GM12878 (cell line): ENCODE results near the gene MPHOSPH9. TPM values are rescaled to one million over a fixed set of nuclear protein-coding genes. Genes with fewer than 3 reads are reported as not detected.

Source experiments
- ATAC-seq: fragments of 200-7000 bp; cut with Tn5 transposase; 3 replicates; pipeline ENCODE4 v1.9.1; 2020; ENCODE audit warnings: mild to moderate bottlenecking, moderate library complexity
- BruUV-seq: library from RNA; stranded (reverse); fragments of 400-500 nt; replicated peaks from 2 replicates; lab custom pipeline; 2021; lab: Mats Ljungman, UMichigan
- CTCF ChIA-PET: fragments of 300-600 bp; sonication (Branson Sonifier 250); formaldehyde crosslinking; extraction: SDS; loops from one replicate; lab custom pipeline; 2021; ENCODE audit warnings: inconsistent platforms; lab: Yijun Ruan, JAX
- POLR2A ChIA-PET: fragments of 350-600 bp; formaldehyde crosslinking; extraction: SDS; loops from one replicate; lab custom pipeline; 2021; ENCODE audit warnings: inconsistent platforms; lab: Charles Lee
- RAD21 ChIA-PET: fragments of 300-600 bp; sonication (Branson Sonifier 250); formaldehyde crosslinking; loops from one replicate; lab custom pipeline; 2023; ENCODE audit warnings: antibody characterized with exemption; ENCODE audit not compliant: unreplicated experiment; lab: Charles Lee
- SMC1A ChIA-PET: fragments of 300-600 bp; sonication (Branson Sonifier 250); formaldehyde crosslinking; loops from one replicate; lab custom pipeline; 2023; ENCODE audit not compliant: unreplicated experiment, uncharacterized antibody; lab: Charles Lee
- DNase-seq: peaks from one replicate; pipeline ENCODE4 v3.0.0-alpha.2; 2011; ENCODE audit warnings: low read depth, low spot score
- FAIRE-seq: peaks from 3 replicates; lab custom pipeline; 2011; peaks lifted over from hg19 to GRCh38; lab: Jason Lieb, UNC
- H2AFZ ChIP-seq: 2 replicates; pipeline ENCODE4 v1.6.0; 2011; ENCODE audit warnings: low read depth, low read length, control low read depth; ENCODE audit not compliant: control insufficient read depth
- H3K27ac ChIP-seq: 2 replicates; pipeline ENCODE4 v1.5.1; 2011; ENCODE audit warnings: control low read depth; ENCODE audit not compliant: control insufficient read depth, insufficient read depth
- H3K27me3 ChIP-seq, 2 experiments: replicated peaks in 1 of 2; 2 replicates each; pipeline versions ENCODE4 v1.6.0 to v1.6.1; 2011; ENCODE audit warnings: low read length in 1 of 2; ENCODE audit not compliant: control insufficient read depth in 2 of 2, insufficient read depth in 2 of 2
- H3K36me3 ChIP-seq, 2 experiments: 2 replicates each; pipeline ENCODE4 v1.5.1; 2011; ENCODE audit warnings: low read length in 1 of 2; ENCODE audit not compliant: control insufficient read depth in 2 of 2, insufficient read depth in 2 of 2
- H3K4me1 ChIP-seq: 2 replicates; pipeline ENCODE4 v1.6.1; 2011; ENCODE audit warnings: mild to moderate bottlenecking, low read length, moderate library complexity, mixed read lengths; ENCODE audit not compliant: control insufficient read depth, insufficient read depth
- H3K4me2 ChIP-seq: 2 replicates; pipeline ENCODE4 v1.6.0; 2011; ENCODE audit warnings: control low read depth; ENCODE audit not compliant: control insufficient read depth, insufficient read depth
- H3K4me3 ChIP-seq: fragments of 200-600 bp; sonication (generic); 2 replicates; pipeline ENCODE4 v1.5.1; 2016
- H3K79me2 ChIP-seq: 2 replicates; pipeline ENCODE4 v1.6.0; 2011; ENCODE audit warnings: low read length; ENCODE audit not compliant: control insufficient read depth, insufficient read depth
- H3K9ac ChIP-seq: 2 replicates; pipeline ENCODE4 v1.8.0; 2011; ENCODE audit warnings: low read length, control low read depth, mixed read lengths; ENCODE audit not compliant: control insufficient read depth, insufficient read depth
- H3K9me3 ChIP-seq: replicated peaks from 3 replicates; pipeline ENCODE4 v1.5.1; 2011; ENCODE audit warnings: mild to moderate bottlenecking, low read length; ENCODE audit not compliant: control insufficient read depth, insufficient read depth
- H4K20me1 ChIP-seq: 2 replicates; pipeline ENCODE4 v1.6.0; 2011; ENCODE audit not compliant: control insufficient read depth, insufficient read depth
- BHLHE40 ChIP-seq, 2 experiments: fragments of 450-650 bp in 1 of 2; IDR thresholded peaks; 2 replicates each; pipeline ENCODE4 v1.6.1; 2011 to 2017; ENCODE audit warnings: low read depth in 2 of 2, borderline replicate concordance in 1 of 2, improper control_type of control experiment in 1 of 2, low read length in 1 of 2, mild to moderate bottlenecking in 1 of 2
- BMI1 ChIP-seq: fragments of 450-650 bp; IDR thresholded peaks from 2 replicates; pipeline ENCODE4 v1.6.1; 2016; ENCODE audit warnings: mild to moderate bottlenecking, moderate library complexity, borderline replicate concordance
- BRCA1 ChIP-seq: IDR thresholded peaks from 2 replicates; pipeline ENCODE4 v1.6.1; 2011; ENCODE audit warnings: low read depth, low read length, improper control_type of control experiment
- EGR1 ChIP-seq, 2 experiments: IDR thresholded peaks; 1 replicate in 1 of 2; 2 replicates in 1 of 2; pipeline ENCODE4 v1.6.1; 2011 to 2012; ENCODE audit warnings: low read depth in 2 of 2, low read length in 2 of 2, borderline replicate concordance in 1 of 2, mild to moderate bottlenecking in 1 of 2, moderate library complexity in 1 of 2
- IKZF1 ChIP-seq: fragments of 450-650 bp; conservative IDR thresholded peaks from 2 replicates; pipeline ENCODE4 v1.6.1; 2017; ENCODE audit warnings: antibody characterized with exemption, mild to moderate bottlenecking
- IRF3 ChIP-seq: fragments of 450-650 bp; IDR thresholded peaks from 2 replicates; pipeline ENCODE4 v1.6.1; 2014; ENCODE audit warnings: mild to moderate bottlenecking
- RAD51 ChIP-seq: fragments of 450-650 bp; IDR thresholded peaks from 2 replicates; pipeline ENCODE4 v1.6.1; 2016; ENCODE audit warnings: moderate library complexity, mild to moderate bottlenecking, inconsistent platforms
- USF1 ChIP-seq: IDR thresholded peaks from 2 replicates; pipeline ENCODE4 v1.6.1; 2011; ENCODE audit warnings: borderline replicate concordance, low read depth, mild to moderate bottlenecking, moderate library complexity, mixed read lengths, low read length; ENCODE audit not compliant: insufficient read depth; ENCODE audit errors: extremely low read length
- WGBS: methylation state at CpG from one replicate; pipeline ENCODE4 v1.1.6; 2016; ENCODE audit warnings: low lambda C conversion rate; ENCODE audit not compliant: insufficient replicate concordance, insufficient coverage; ENCODE audit errors: missing lambda C conversion rate; 5-methylcytosine and 5-hydroxymethylcytosine counted together
- in situ Hi-C: fragments of 300-500 bp; cut with MboI; formaldehyde crosslinking; loops from 9 replicates; pipeline ENCODE4 v1.14.3; 2018; ENCODE audit warnings: mixed read lengths
- intact Hi-C: fragments of 100-400 bp; cut with micrococcal nuclease; formaldehyde crosslinking; loops from one replicate; pipeline ENCODE4 v1.14.2; 2022; ENCODE audit not compliant: unreplicated experiment
- polyA plus RNA-seq, 11 experiments: library from polyadenylated mRNA; depleted of rRNA in 4 of 11; unstranded in 6 of 11; stranded (reverse) in 5 of 11; fragments of >200 nt; fragmentation: Nextera tagmentation in 4 of 11; fragmentation: Illumina TruSeq in 1 of 11; extraction: Ambion mirVana in 4 of 11; extraction: Trizol in 1 of 11; gene quantifications; 1 replicate in 1 of 11; 2 replicates in 10 of 11; pipeline versions ENCODE4 v1.2.1 to v1.2.3, GENCODE V29; 2011 to 2016; ENCODE audit warnings: inconsistent platforms in 2 of 11, missing spikeins in 2 of 11, low read depth in 1 of 11
- total RNA-seq, 4 experiments: library from RNA; depleted of rRNA in 3 of 4; stranded (reverse); fragments of >200 nt in 3 of 4; fragmentation: Illumina TruSeq in 1 of 4; extraction: Trizol in 1 of 4; gene quantifications; 2 replicates each; pipeline versions ENCODE4 v1.2.1 to v1.2.3, GENCODE V29; 2013 to 2021

The MPHOSPH9 gene
- total and polyA plus RNA-seq, 10 of the 15 experiments (the other 5 are each of a cell fraction or from before 2014, with no cell fraction given): 11.5 to 72.2 (median 45.7) TPM

- RAD21 ChIA-PET: interaction anchor here (0.7 to 1.5 kb wide), 7 partner anchors 33 to 312 kb away, joined by 3 to 4 read pairs (median 3); partner anchors contain the start of gene SNRNP35
- TF ChIP-seq BRCA1: no peak
- TF ChIP-seq BHLHE40 (IDR thresholded peaks at IDR 0.05; ENCODE audit: borderline replicate concordance in 1 of 2, low read depth in 2 of 2, low read length in 1 of 2): peak in 1 of 2 experiments; percentile 52; a peak in 2 of 4 replicates
- peak; percentile 10 for TF ChIP-seq IKZF1
- no peak for TF ChIP-seq IRF3
- TF ChIP-seq EGR1 (IDR thresholded peaks at IDR 0.05; ENCODE audit: borderline replicate concordance in 1 of 2, low read depth in 2 of 2, low read length in 2 of 2): peak in 1 of 2 experiments; percentile 39; a peak in 1 of 3 replicates
- no peak for TF ChIP-seq BMI1
- TF ChIP-seq RAD51: peak; percentile 44; the same call in 1 of the 2 replicates
- peak; percentile 69 for TF ChIP-seq USF1
- Histone ChIP-seq H3K27ac (peak overlapping the region; percentile 82), H4K20me1 (no peaks in the 10 kb centered on the region), H3K4me1 (peaks cover 17% of the 10 kb centered on the region), H3K79me2 (peaks cover 27% of the 10 kb centered on the region), H3K4me2 (peak overlapping the region; percentile 84), H3K27me3 (no peaks in the 10 kb centered on the region), H3K36me3 (no peaks in the 10 kb centered on the region; a peak in 1 of 4 replicates), H3K9ac (peak overlapping the region; percentile 93), H3K9me3 (no peaks in the 10 kb centered on the region), H3K4me3 (peak overlapping the region; percentile 95), H2AFZ (peak overlapping the region; percentile 69)
- in situ Hi-C loops (no loop called here), intact Hi-C loops (loop anchor here (2.0 kb wide), 2 partner anchors 198 to 312 kb away; no protein-coding TSS in a partner anchor)
- CTCF ChIA-PET: interaction anchor here (0.7 to 2.1 kb wide), 9 partner anchors 22 to 349 kb away, joined by 3 to 9 read pairs (median 4); no protein-coding TSS in a partner anchor
- SMC1A ChIA-PET: interaction anchor here (0.9 to 1.1 kb wide), 4 partner anchors 47 to 311 kb away, joined by 3 to 4 read pairs (median 4); no protein-coding TSS in a partner anchor
- POLR2A ChIA-PET: interaction anchor here (1.5 to 1.8 kb wide), 2 partner anchors 95 to 351 kb away, joined by 4 to 5 read pairs; no protein-coding TSS in a partner anchor
- FAIRE-seq (no peak), ATAC-seq (peak; percentile 9), DNase-seq (no peak)
- 2% methylated on average over 41 of the region's 51 CpGs for WGBS
- BruUV-seq: TSS peak; percentile 54
Measured at GRCh38 chr12:123270214-123271000, 37.5 kb upstream of the MPHOSPH9 start.
